HG03135 (cell line): Measurements from ENCODE around the gene EFL1.

Experiments used
- ATAC-seq: cut with Tn5 transposase; IDR thresholded peaks from one replicate; pipeline ENCODE4 v1.9.1; 2021; ENCODE audit warnings: mild to moderate bottlenecking, moderate library complexity; ENCODE audit not compliant: unreplicated experiment

Gene EFL1

GRCh38 chr15:82127581-82127980 lies 135.0 kb downstream of the EFL1 start:
- ATAC-seq: no peak

GRCh38 chr15:82126346-82126745 lies 136.2 kb downstream of the EFL1 start:
- ATAC-seq: no peak

- no peak for ATAC-seq
These were observed 137.9 kb downstream of the EFL1 start for GRCh38 chr15:82124331-82125263.

GRCh38 chr15:82122746-82123400 lies 139.7 kb downstream of the EFL1 start:
- ATAC-seq: no peak

GRCh38 chr15:82118040-82118439 lies 144.5 kb downstream of the EFL1 start:
- ATAC-seq: no peak

GRCh38 chr15:82117296-82117695 lies 145.2 kb downstream of the EFL1 start:
- ATAC-seq: no peak

GRCh38 chr15:82114660-82115059 lies 147.9 kb downstream of the EFL1 start:
- ATAC-seq: no peak

- ATAC-seq: no peak
These were observed 149.3 kb downstream of the EFL1 start for GRCh38 chr15:82113106-82113715.

- no peak for ATAC-seq
These were observed 150.6 kb downstream of the EFL1 start for GRCh38 chr15:82111918-82112317.

GRCh38 chr15:82110144-82110543 lies 152.4 kb downstream of the EFL1 start:
- ATAC-seq: no peak

- peak; percentile 89 for ATAC-seq
These were observed 153.9 kb downstream of the EFL1 start for GRCh38 chr15:82108489-82109078.

- no peak for ATAC-seq
These were observed 155.9 kb downstream of the EFL1 start for GRCh38 chr15:82106679-82107078.

GRCh38 chr15:82105451-82106215 lies 156.9 kb downstream of the EFL1 start:
- no peak for ATAC-seq

GRCh38 chr15:82103468-82103867 lies 159.1 kb downstream of the EFL1 start:
- ATAC-seq: no peak

GRCh38 chr15:82100111-82100929 lies 162.2 kb downstream of the EFL1 start:
- ATAC-seq: no peak

- no peak for ATAC-seq
These were observed 163.9 kb downstream of the EFL1 start for GRCh38 chr15:82098674-82099073.

GRCh38 chr15:82095803-82096202 lies 166.7 kb downstream of the EFL1 start:
- ATAC-seq: no peak

GRCh38 chr15:82093774-82094211 lies 168.7 kb downstream of the EFL1 start:
- ATAC-seq: no peak

GRCh38 chr15:82093325-82093724 lies 169.2 kb downstream of the EFL1 start:
- no peak for ATAC-seq
